Activated CD8-positive, alpha-beta memory T cell treated with anti-CD3 and anti-CD28 coated beads, Interleukin-2, amount 10 ng/mL, durations not matched to agents 7 days and 5 days (primary cell): Measurements from ENCODE around the gene HEYL. TPM values are rescaled to one million over a fixed set of nuclear protein-coding genes. Genes with fewer than 3 reads are reported as not detected.

ENCODE experiments used
- ATAC-seq: fragments of 150-1000 bp; cut with Tn5 transposase; one replicate; pipeline ENCODE4 v1.10.0; 2021; ENCODE audit warnings: moderate library complexity
- CTCF ChIA-PET: fragments of 350-600 bp; sonication (Branson Sonifier 250); formaldehyde crosslinking; loops from one replicate; lab custom pipeline; 2021; ENCODE audit warnings: antibody characterized with exemption; lab: Charles Lee
- DNase-seq: peaks from one replicate; pipeline ENCODE4 v3.0.0-alpha.2; 2020
- H3K27ac Mint-ChIP-seq: one replicate; pipeline ENCODE4 v1.8.0; 2021; ENCODE audit warnings: mild to moderate bottlenecking, mixed read lengths
- H3K27me3 Mint-ChIP-seq: one replicate; pipeline ENCODE4 v1.8.0; 2021; ENCODE audit warnings: mixed read lengths
- H3K36me3 Mint-ChIP-seq: one replicate; pipeline ENCODE4 v1.8.0; 2021; ENCODE audit warnings: mild to moderate bottlenecking, mixed read lengths
- H3K4me1 Mint-ChIP-seq: one replicate; pipeline ENCODE4 v1.8.0; 2021; ENCODE audit warnings: mixed read lengths
- H3K4me3 Mint-ChIP-seq: one replicate; pipeline ENCODE4 v1.8.0; 2021; ENCODE audit warnings: mild to moderate bottlenecking, moderate library complexity, mixed read lengths
- H3K9me3 Mint-ChIP-seq: one replicate; pipeline ENCODE4 v1.8.0; 2022; ENCODE audit warnings: low read depth, mixed read lengths
- total RNA-seq, 2 experiments: library from RNA; stranded (reverse); gene quantifications; one replicate each; pipeline ENCODE4 v1.2.3, GENCODE V29; 2021

HEYL gene
- not detected for total RNA-seq

DNA sequence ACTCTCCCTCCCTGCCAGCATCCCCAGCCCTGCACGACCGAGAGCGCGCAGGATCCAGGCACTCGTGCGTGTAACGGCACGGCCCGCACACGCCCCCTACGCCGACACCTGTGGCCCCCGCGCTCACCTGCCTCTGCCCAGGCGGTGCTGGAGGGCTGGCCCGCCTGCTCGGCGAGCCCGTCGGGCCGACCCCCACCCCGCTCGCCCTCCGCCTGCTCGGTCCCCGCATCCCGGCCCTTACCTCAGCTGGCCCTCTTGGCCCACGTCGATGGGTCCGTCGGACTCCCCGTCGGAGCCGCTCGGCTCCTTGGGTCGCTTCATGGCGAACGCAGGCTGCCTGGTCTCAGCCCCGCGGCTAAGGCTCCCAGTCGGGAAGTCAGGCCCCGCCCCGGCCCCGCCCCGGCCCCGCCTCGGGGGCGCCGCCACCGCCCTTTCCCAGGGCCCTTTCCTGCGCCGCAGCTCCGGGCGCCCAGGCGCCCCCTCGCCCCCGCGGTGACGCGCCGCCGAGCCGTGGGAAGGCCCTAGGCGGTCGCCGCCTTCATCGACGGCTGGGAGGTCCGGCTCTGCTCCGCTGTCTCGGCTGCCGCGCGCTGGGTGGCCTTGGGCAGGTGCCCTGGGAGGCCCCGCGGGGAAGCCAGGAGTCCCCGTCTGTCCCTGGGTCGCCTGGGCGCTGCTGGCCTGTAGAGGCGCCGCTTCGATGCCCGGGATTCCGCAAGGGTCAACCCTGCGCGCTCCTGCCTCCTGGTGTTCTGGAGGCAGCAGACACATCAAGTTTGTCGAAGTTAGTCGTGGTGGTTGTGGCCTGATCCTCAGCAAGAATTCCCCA, at the start of gene HEYL:
Gene HEYL (minus strand): TSS at position 339 of the 826 bp plus-strand sequence. CDS start 18 bp downstream, at position 321.
- Mint-ChIP-seq H3K9me3 (no peaks in the 10 kb centered on the region), H3K27me3 (peaks cover 59% of the 10 kb centered on the region), H3K4me3 (peak within 1 kb of the TSS; percentile 25), H3K27ac (no peak within 1 kb of the TSS), H3K36me3 (no peaks in the 10 kb centered on the region), H3K4me1 (no peaks in the 10 kb centered on the region)
- DNase-seq (peak; percentile 64), ATAC-seq (peak; percentile 94)
- CTCF ChIA-PET, result interaction anchor here (0.8 to 4.1 kb wide), 3 partner anchors 13 to 35 kb away, joined by 3 to 23 read pairs (median 12); no protein-coding TSS in a partner anchor

DNA sequence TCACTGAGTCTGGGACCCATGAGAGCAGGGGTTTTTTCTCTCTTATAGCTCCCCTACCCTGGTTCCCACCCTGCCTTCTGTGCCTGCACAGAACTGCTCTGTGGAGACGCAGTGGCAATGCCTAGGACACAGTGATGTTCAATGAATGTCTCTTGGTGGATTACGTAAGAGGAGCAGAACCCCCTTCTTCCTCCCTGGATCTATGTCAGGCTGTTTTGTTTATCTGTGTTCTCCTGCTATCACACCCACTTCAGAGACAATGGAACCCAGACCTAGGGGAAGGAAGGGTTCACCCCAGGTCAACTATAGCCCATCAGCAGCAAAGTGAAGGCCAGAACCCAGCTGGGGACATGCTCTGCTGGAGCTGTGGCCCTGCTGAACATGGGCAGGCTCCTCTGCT, 49.8 kb upstream of the HEYL start:
- no peak overlapping the region for H3K4me3 Mint-ChIP-seq
- peaks cover 16% of the 10 kb centered on the region for H3K4me1 Mint-ChIP-seq
- DNase-seq (no peak), ATAC-seq (no peak)
- no peaks in the 10 kb centered on the region for H3K36me3 Mint-ChIP-seq
- H3K27ac Mint-ChIP-seq, result no peak overlapping the region
- no peaks in the 10 kb centered on the region for H3K9me3 Mint-ChIP-seq
- peaks cover 60% of the 10 kb centered on the region for H3K27me3 Mint-ChIP-seq
- CTCF ChIA-PET, result interaction anchor here (1.2 to 5.4 kb wide), 4 partner anchors 13 to 37 kb away, joined by 3 to 19 read pairs (median 6); partner anchors contain the start of gene NT5C1A

DNA sequence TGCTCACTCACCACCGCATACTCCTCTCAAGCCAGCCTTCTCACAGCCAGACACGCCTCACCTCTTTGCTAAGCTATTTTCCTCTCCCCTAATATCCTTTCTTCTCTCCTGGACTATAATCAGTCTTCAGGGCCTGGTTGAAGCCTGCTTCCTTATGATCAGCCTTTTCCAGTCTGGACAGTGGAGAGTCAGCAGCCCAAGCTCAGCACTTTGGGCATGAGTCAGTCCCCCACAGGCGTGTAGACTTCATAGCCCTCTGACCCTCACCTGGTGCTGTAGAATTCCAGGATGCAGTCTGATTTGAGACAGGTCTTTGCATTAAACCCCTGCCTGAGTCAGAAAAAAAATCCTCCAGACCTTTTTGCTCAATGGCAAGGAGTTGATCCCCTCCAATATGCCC, 49.3 kb upstream of the HEYL start:
- ATAC-seq (no peak), DNase-seq (no peak)
- Mint-ChIP-seq H3K27ac (no peak overlapping the region), H3K4me3 (no peak overlapping the region), H3K4me1 (peaks cover 18% of the 10 kb centered on the region), H3K36me3 (no peaks in the 10 kb centered on the region), H3K27me3 (peaks cover 59% of the 10 kb centered on the region), H3K9me3 (no peaks in the 10 kb centered on the region)
- CTCF ChIA-PET, result interaction anchor here (1.2 to 5.4 kb wide), 5 partner anchors 13 to 82 kb away, joined by 3 to 19 read pairs (median 4); partner anchors contain the start of gene NT5C1A

GRCh38 chr1:39687243-39687642, 47.8 kb upstream of the HEYL start:
- no peaks in the 10 kb centered on the region for H3K36me3 Mint-ChIP-seq
- H3K4me1 Mint-ChIP-seq, result peaks cover 15% of the 10 kb centered on the region
- no peak overlapping the region for H3K4me3 Mint-ChIP-seq
- H3K9me3 Mint-ChIP-seq, result no peaks in the 10 kb centered on the region
- ATAC-seq (no peak), DNase-seq (no peak)
- CTCF ChIA-PET, result no interaction called here
- H3K27me3 Mint-ChIP-seq, result peaks cover 59% of the 10 kb centered on the region
- no peak overlapping the region for H3K27ac Mint-ChIP-seq

DNA sequence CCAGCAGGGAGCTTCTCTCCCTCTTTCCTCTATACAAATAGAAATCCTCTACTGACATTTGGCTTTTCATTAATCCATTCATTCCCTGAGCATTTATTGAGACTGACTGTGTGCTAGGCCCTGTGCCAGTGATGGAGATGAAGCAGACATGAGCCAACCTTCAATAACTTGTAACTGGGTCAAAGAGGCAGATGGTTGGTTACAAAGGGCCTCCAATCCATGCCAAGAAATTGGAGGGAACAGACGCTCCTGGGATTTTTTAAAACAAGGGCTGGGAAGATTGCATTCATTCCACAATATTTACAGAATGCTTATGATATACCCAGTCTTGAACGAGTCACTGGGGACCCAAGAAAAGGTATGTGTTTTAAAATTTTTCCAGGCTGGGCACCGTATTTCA, 45.6 kb upstream of the HEYL start:
- H3K27me3 Mint-ChIP-seq, result peaks cover 55% of the 10 kb centered on the region
- H3K36me3 Mint-ChIP-seq, result no peaks in the 10 kb centered on the region
- DNase-seq, result no peak
- H3K9me3 Mint-ChIP-seq, result no peaks in the 10 kb centered on the region
- H3K27ac Mint-ChIP-seq, result no peak overlapping the region
- peaks cover 6% of the 10 kb centered on the region for H3K4me1 Mint-ChIP-seq
- CTCF ChIA-PET, result interaction anchor here (1.1 to 1.3 kb wide), 3 partner anchors 17 to 27 kb away, joined by 3 read pairs; no protein-coding TSS in a partner anchor
- no peak for ATAC-seq
- no peak overlapping the region for H3K4me3 Mint-ChIP-seq

- no peak for ATAC-seq
- H3K36me3 Mint-ChIP-seq, result no peaks in the 10 kb centered on the region
- CTCF ChIA-PET, result interaction anchor here (1.2 to 1.4 kb wide), 3 partner anchors 12 to 26 kb away, joined by 3 read pairs; no protein-coding TSS in a partner anchor
- peaks cover 6% of the 10 kb centered on the region for H3K4me1 Mint-ChIP-seq
- no peak overlapping the region for H3K4me3 Mint-ChIP-seq
- no peak for DNase-seq
- H3K9me3 Mint-ChIP-seq, result no peaks in the 10 kb centered on the region
- peaks cover 48% of the 10 kb centered on the region for H3K27me3 Mint-ChIP-seq
- H3K27ac Mint-ChIP-seq, result no peak overlapping the region
Measured at GRCh38 chr1:39684313-39684664, 44.8 kb upstream of the HEYL start.

- CTCF ChIA-PET, result interaction anchor here (1.0 to 1.4 kb wide), 4 partner anchors 11 to 77 kb away, joined by 3 read pairs; no protein-coding TSS in a partner anchor
- Mint-ChIP-seq H3K9me3 (no peaks in the 10 kb centered on the region), H3K27ac (no peak overlapping the region), H3K4me1 (peaks cover 6% of the 10 kb centered on the region), H3K27me3 (peaks cover 43% of the 10 kb centered on the region), H3K36me3 (no peaks in the 10 kb centered on the region), H3K4me3 (no peak overlapping the region)
- DNase-seq (no peak), ATAC-seq (peak; percentile 57)
Measured at GRCh38 chr1:39683591-39684312, 44.3 kb upstream of the HEYL start.

DNA sequence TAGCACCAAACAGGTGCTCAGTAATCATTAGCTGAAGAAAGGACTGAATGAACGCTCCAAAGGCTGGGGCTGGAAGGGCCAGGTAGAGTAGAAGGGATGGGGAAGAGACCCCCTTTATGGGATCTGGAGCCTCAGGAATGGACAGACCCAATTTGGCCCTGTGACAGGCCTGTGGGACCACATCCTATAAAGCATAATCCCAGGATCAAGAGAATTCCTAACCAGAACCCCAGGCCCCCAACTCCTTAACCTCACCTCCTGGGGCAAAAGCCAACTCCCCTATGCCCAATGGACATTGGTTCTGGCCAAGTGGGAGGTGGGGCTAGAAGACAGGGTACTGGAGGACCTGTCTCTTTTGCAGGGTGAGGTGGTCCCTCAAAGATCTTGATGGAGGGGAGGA, 42.6 kb upstream of the HEYL start:
- H3K9me3 Mint-ChIP-seq, result no peaks in the 10 kb centered on the region
- H3K27ac Mint-ChIP-seq, result no peak overlapping the region
- H3K4me1 Mint-ChIP-seq, result peaks cover 6% of the 10 kb centered on the region
- CTCF ChIA-PET, result interaction anchor here (0.6 to 1.4 kb wide), 5 partner anchors 9 to 29 kb away, joined by 3 to 9 read pairs (median 4); partner anchors contain the start of genes HPCAL4 and NT5C1A
- H3K4me3 Mint-ChIP-seq, result no peak overlapping the region
- ATAC-seq (no peak), DNase-seq (no peak)
- peaks cover 30% of the 10 kb centered on the region for H3K27me3 Mint-ChIP-seq
- H3K36me3 Mint-ChIP-seq, result no peaks in the 10 kb centered on the region

- no peak for ATAC-seq
- no peak overlapping the region for H3K27ac Mint-ChIP-seq
- peaks cover 6% of the 10 kb centered on the region for H3K4me1 Mint-ChIP-seq
- peaks cover 27% of the 10 kb centered on the region for H3K27me3 Mint-ChIP-seq
- no peak overlapping the region for H3K4me3 Mint-ChIP-seq
- H3K36me3 Mint-ChIP-seq, result no peaks in the 10 kb centered on the region
- H3K9me3 Mint-ChIP-seq, result no peaks in the 10 kb centered on the region
- no peak for DNase-seq
- CTCF ChIA-PET, result interaction anchor here (0.6 to 1.4 kb wide), 5 partner anchors 9 to 28 kb away, joined by 3 to 9 read pairs (median 4); partner anchors contain the start of genes HPCAL4 and NT5C1A
Measured at GRCh38 chr1:39681294-39681693, 41.9 kb upstream of the HEYL start.

- H3K4me3 Mint-ChIP-seq, result no peak overlapping the region
- no peak for DNase-seq
- H3K4me1 Mint-ChIP-seq, result peaks cover 6% of the 10 kb centered on the region
- H3K27ac Mint-ChIP-seq, result no peak overlapping the region
- no peaks in the 10 kb centered on the region for H3K9me3 Mint-ChIP-seq
- no peaks in the 10 kb centered on the region for H3K36me3 Mint-ChIP-seq
- H3K27me3 Mint-ChIP-seq, result peaks cover 25% of the 10 kb centered on the region
- CTCF ChIA-PET, result interaction anchor here (0.9 to 1.6 kb wide), 6 partner anchors 9 to 23 kb away, joined by 3 to 9 read pairs (median 4); partner anchors contain the start of gene NT5C1A
- ATAC-seq, result peak; percentile 12
Measured at GRCh38 chr1:39680751-39681150, 41.3 kb upstream of the HEYL start.

- H3K4me3 Mint-ChIP-seq, result no peak overlapping the region
- no peak overlapping the region for H3K27ac Mint-ChIP-seq
- H3K9me3 Mint-ChIP-seq, result no peaks in the 10 kb centered on the region
- CTCF ChIA-PET, result interaction anchor here (0.9 to 1.6 kb wide), 3 partner anchors 9 to 22 kb away, joined by 3 to 8 read pairs (median 3); no protein-coding TSS in a partner anchor
- ATAC-seq (no peak), DNase-seq (no peak)
- peaks cover 6% of the 10 kb centered on the region for H3K4me1 Mint-ChIP-seq
- H3K27me3 Mint-ChIP-seq, result peaks cover 22% of the 10 kb centered on the region
- H3K36me3 Mint-ChIP-seq, result no peaks in the 10 kb centered on the region
Measured at GRCh38 chr1:39679821-39680220, 40.4 kb upstream of the HEYL start.

DNA sequence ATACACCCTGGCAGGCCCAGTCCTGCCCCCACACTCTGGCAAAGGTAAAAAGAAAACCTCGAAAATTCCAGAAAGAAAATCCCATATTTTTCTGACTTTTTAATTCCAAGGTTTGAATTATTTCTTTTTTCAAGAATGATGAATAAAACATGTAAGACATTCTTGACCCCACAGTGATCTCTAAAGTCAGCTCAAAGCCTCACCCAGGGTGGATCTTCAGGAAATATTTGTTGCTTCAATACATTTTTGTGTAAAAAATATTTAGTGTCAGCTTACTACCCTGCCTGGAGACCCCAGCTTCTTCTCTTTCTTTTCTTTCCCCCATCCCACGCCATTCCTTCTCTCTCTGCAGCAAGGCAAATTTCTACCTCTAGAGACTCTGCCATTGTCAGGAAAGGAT, 39.4 kb upstream of the HEYL start:
- Mint-ChIP-seq H3K36me3 (no peaks in the 10 kb centered on the region), H3K9me3 (no peaks in the 10 kb centered on the region), H3K4me1 (peaks cover 5% of the 10 kb centered on the region), H3K27me3 (peaks cover 19% of the 10 kb centered on the region), H3K4me3 (no peak overlapping the region), H3K27ac (no peak overlapping the region)
- CTCF ChIA-PET, result interaction anchor here (14.3 kb wide), 1 partner anchor 23 kb away, joined by 196 read pairs; no protein-coding TSS in a partner anchor
- ATAC-seq, result no peak
- no peak for DNase-seq

GRCh38 chr1:39677645-39678044, 38.2 kb upstream of the HEYL start:
- ATAC-seq, result no peak
- no peaks in the 10 kb centered on the region for H3K9me3 Mint-ChIP-seq
- H3K27me3 Mint-ChIP-seq, result peaks cover 20% of the 10 kb centered on the region
- no peak for DNase-seq
- no peaks in the 10 kb centered on the region for H3K36me3 Mint-ChIP-seq
- no peak overlapping the region for H3K27ac Mint-ChIP-seq
- CTCF ChIA-PET, result interaction anchor here (14.3 kb wide), 1 partner anchor 21 kb away, joined by 196 read pairs; no protein-coding TSS in a partner anchor
- H3K4me3 Mint-ChIP-seq, result no peak overlapping the region
- H3K4me1 Mint-ChIP-seq, result peaks cover 4% of the 10 kb centered on the region
